ENCODE results near the gene TMPRSS4. TPM values are rescaled to one million over a fixed set of nuclear protein-coding genes. Genes with fewer than 3 reads are reported as not detected.

The TMPRSS4 gene
- total and polyA plus RNA-seq, 2 of the 13 experiments (the other 11 are each of a cell fraction or from before 2014, with no cell fraction given) = 0.32 TPM; not detected in 1

DNA sequence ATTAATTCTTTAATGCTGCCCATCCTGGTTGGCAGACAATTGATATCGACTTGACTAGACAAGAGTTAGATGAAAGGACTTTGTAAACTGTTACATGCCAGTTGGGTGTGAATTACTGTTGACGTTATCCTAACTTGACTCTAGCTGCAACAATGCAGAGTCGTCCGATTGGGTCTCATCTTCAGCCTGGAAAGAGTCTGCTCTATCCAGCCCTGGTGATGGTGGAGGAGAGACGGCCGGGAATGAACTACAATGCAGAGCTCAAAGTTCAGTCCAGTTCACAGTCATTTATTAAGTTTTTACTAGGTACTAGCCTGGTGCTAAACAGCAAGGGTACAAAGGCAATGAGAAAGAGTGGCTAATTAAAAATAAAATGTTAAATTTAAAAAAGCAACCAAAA lies 14.8 kb downstream of the TMPRSS4 start (continued):
- TF ChIP-seq, protein P1, sequence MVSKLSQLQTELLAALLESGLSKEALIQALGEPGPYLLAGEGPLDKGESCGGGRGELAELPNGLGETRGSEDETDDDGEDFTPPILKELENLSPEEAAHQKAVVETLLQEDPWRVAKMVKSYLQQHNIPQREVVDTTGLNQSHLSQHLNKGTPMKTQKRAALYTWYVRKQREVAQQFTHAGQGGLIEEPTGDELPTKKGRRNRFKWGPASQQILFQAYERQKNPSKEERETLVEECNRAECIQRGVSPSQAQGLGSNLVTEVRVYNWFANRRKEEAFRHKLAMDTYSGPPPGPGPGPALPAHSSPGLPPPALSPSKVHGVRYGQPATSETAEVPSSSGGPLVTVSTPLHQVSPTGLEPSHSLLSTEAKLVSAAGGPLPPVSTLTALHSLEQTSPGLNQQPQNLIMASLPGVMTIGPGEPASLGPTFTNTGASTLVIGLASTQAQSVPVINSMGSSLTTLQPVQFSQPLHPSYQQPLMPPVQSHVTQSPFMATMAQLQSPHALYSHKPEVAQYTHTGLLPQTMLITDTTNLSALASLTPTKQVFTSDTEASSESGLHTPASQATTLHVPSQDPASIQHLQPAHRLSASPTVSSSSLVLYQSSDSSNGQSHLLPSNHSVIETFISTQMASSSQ (IDR thresholded peaks at IDR 0.05; ENCODE audit: low read depth) = no peak
- TF ChIP-seq, protein P1 (CRISPR knock-in tag; IDR thresholded peaks at IDR 0.05; ENCODE audit: borderline replicate concordance) = no peak
- TF ChIP-seq TBP (CRISPR knock-in tag; IDR thresholded peaks at IDR 0.05) (no peak), ZNF562 (CRISPR knock-in tag; IDR thresholded peaks at IDR 0.05; ENCODE audit: borderline replicate concordance) (no peak), SOX5 (CRISPR knock-in tag; IDR thresholded peaks at IDR 0.05; ENCODE audit: borderline replicate concordance) (peak; percentile 44; the same call in 1 of the 2 replicates), ZNF7 (CRISPR knock-in tag; IDR thresholded peaks at IDR 0.05) (no peak), SIN3B (IDR thresholded peaks at IDR 0.05; ENCODE audit: low read length) (no peak), RXRB (CRISPR knock-in tag; IDR thresholded peaks at IDR 0.05; ENCODE audit: borderline replicate concordance) (peak; percentile 31; the same call in 1 of the 2 replicates), ZNF616 (CRISPR knock-in tag; IDR thresholded peaks at IDR 0.05; ENCODE audit: low read depth) (no peak), SOX13 (IDR thresholded peaks at IDR 0.05) (no peak), SOX13 (CRISPR knock-in tag; conservative IDR thresholded peaks at IDR 0.05 in 1 of 2, IDR thresholded peaks at IDR 0.05 in 1 of 2) (peak in 1 of 2 experiments; percentile 43; a peak in 1 of 4 replicates), KDM4B (CRISPR knock-in tag; IDR thresholded peaks at IDR 0.05) (no peak), ZSCAN21 (CRISPR knock-in tag; IDR thresholded peaks at IDR 0.05; ENCODE audit: borderline replicate concordance) (no peak), KLF9 (CRISPR knock-in tag; IDR thresholded peaks at IDR 0.05; ENCODE audit: low read depth) (no peak), ZNF777 (CRISPR knock-in tag; IDR thresholded peaks at IDR 0.05) (no peak), FIP1L1 (IDR thresholded peaks at IDR 0.05; ENCODE audit: borderline replicate concordance, insufficient read depth, low read depth, low read length) (no peak), SSRP1 (CRISPR knock-in tag; IDR thresholded peaks at IDR 0.05) (no peak), ZNF496 (CRISPR knock-in tag; IDR thresholded peaks at IDR 0.05; ENCODE audit: insufficient replicate concordance) (no peak), ZNF563 (CRISPR knock-in tag; IDR thresholded peaks at IDR 0.05) (no peak), ZNF691 (CRISPR knock-in tag; IDR thresholded peaks at IDR 0.05; ENCODE audit: borderline replicate concordance, low read depth) (no peak), ATF1 (CRISPR knock-in tag; IDR thresholded peaks at IDR 0.05) (no peak), ZNF3 (CRISPR knock-in tag; IDR thresholded peaks at IDR 0.05) (no peak), HNRNPLL (IDR thresholded peaks at IDR 0.05; ENCODE audit: low read depth, low read length, poor library complexity, severe bottlenecking) (no peak), KLF12 (CRISPR knock-in tag; IDR thresholded peaks at IDR 0.05; ENCODE audit: borderline replicate concordance) (no peak), ARHGAP35 (CRISPR knock-in tag; IDR thresholded peaks at IDR 0.05; ENCODE audit: borderline replicate concordance) (no peak), RORA (CRISPR knock-in tag; IDR thresholded peaks at IDR 0.05) (no peak)

All from HepG2 (cell line).